A549 (cell line): ENCODE data around the gene KIFAP3. TPM values are rescaled to one million over a fixed set of nuclear protein-coding genes. Genes with fewer than 3 reads are reported as not detected.

Experiments
- ATAC-seq, 2 experiments: fragments of 200-7000 bp in 1 of 2; fragments of >200 bp in 1 of 2; cut with Nextera tagmentation in 1 of 2; cut with Tn5 transposase in 1 of 2; 3 replicates each; pipeline versions ENCODE4 v1.8.0 to v1.9.1; 2018 to 2020; ENCODE audit warnings: mild to moderate bottlenecking in 1 of 2, moderate library complexity in 1 of 2
- CTCF ChIA-PET: fragments of 300-600 bp; sonication (Branson Sonifier 250); formaldehyde crosslinking; extraction: SDS; loops from one replicate; lab custom pipeline; 2021; ENCODE audit warnings: antibody characterized with exemption, inconsistent platforms; lab: Yijun Ruan, JAX
- POLR2A ChIA-PET: fragments of 350-600 bp; formaldehyde crosslinking; extraction: SDS; loops from one replicate; lab custom pipeline; 2021; ENCODE audit warnings: antibody characterized with exemption, inconsistent platforms; lab: Yijun Ruan, JAX
- DNase-seq, 2 experiments: peaks; one replicate each; pipeline versions ENCODE4 v3.0.0 to v3.0.0-alpha.2; 2011 to 2016; ENCODE audit warnings: low read depth in 1 of 2, low spot score in 1 of 2
- FAIRE-seq: peaks from 2 replicates; lab custom pipeline; 2011; peaks lifted over from hg19 to GRCh38; lab: Jason Lieb, UNC
- H3K27ac ChIP-seq, 2 experiments: fragments of >200 bp; sonication (Bioruptor Twin); formaldehyde crosslinking; 3 replicates each; pipeline ENCODE4 v1.5.1; 2016 to 2017
- H3K4me1 ChIP-seq: fragments of >200 bp; sonication (Bioruptor Twin); formaldehyde crosslinking; 3 replicates; pipeline ENCODE4 v1.6.1; 2016
- H3K4me2 ChIP-seq: fragments of >200 bp; sonication (Bioruptor Twin); formaldehyde crosslinking; 3 replicates; pipeline ENCODE4 v1.6.1; 2016
- H3K4me3 ChIP-seq: fragments of >200 bp; sonication (Bioruptor Twin); formaldehyde crosslinking; 3 replicates; pipeline ENCODE4 v1.5.1; 2016
- H3K9me3 ChIP-seq: fragments of >200 bp; sonication (Bioruptor Twin); formaldehyde crosslinking; 3 replicates; pipeline ENCODE4 v1.6.1; 2016
- CBX8 ChIP-seq: fragments of 200-600 bp; sonication (generic); IDR thresholded peaks from 2 replicates; pipeline ENCODE4 v1.6.1; 2016
- CEBPB ChIP-seq, 2 experiments: fragments of >200 bp in 1 of 2; sonication (Bioruptor Twin) in 1 of 2; formaldehyde crosslinking in 1 of 2; IDR thresholded peaks; 2 replicates each; pipeline ENCODE4 v1.6.1; 2012 to 2016
- CHD2 ChIP-seq: fragments of 150-350 bp; IDR thresholded peaks from 2 replicates; pipeline ENCODE4 v1.6.1; 2014; ENCODE audit warnings: low read length; ENCODE audit not compliant: partially characterized antibody
- CHD4 ChIP-seq: fragments of 200-600 bp; sonication (generic); IDR thresholded peaks from 2 replicates; pipeline ENCODE4 v1.6.1; 2016; ENCODE audit warnings: antibody characterized with exemption, mild to moderate bottlenecking, borderline replicate concordance
- EHF ChIP-seq: fragments of 250-450 bp; sonication (Bioruptor Pico); IDR thresholded peaks from 2 replicates; pipeline ENCODE4 v1.5.0; 2020; ENCODE audit warnings: mild to moderate bottlenecking
- EHMT2 ChIP-seq: fragments of 200-600 bp; sonication (generic); IDR thresholded peaks from 2 replicates; pipeline ENCODE4 v1.6.1; 2016; ENCODE audit warnings: antibody characterized with exemption, low read depth, mild to moderate bottlenecking, moderate library complexity
- EP300 ChIP-seq, 2 experiments: fragments of >200 bp; sonication (Bioruptor Twin); formaldehyde crosslinking; IDR thresholded peaks; 2 replicates in 1 of 2; 3 replicates in 1 of 2; pipeline ENCODE4 v1.6.1; 2016 to 2017
- FOSL2 ChIP-seq, 2 experiments: fragments of 450-650 bp in 1 of 2; fragments of >200 bp in 1 of 2; sonication (Bioruptor Twin) in 1 of 2; formaldehyde crosslinking; IDR thresholded peaks; 2 replicates each; pipeline versions ENCODE4 v1.5.0 to v1.6.1; 2016 to 2020; ENCODE audit warnings: mild to moderate bottlenecking in 1 of 2, moderate library complexity in 1 of 2
- GATA3 ChIP-seq: IDR thresholded peaks from 2 replicates; pipeline ENCODE4 v1.6.1; 2012; ENCODE audit warnings: borderline replicate concordance
- HEYL ChIP-seq: fragments of 250-450 bp; sonication (Bioruptor Pico); IDR thresholded peaks from 2 replicates; pipeline ENCODE4 v1.8.0; 2021; ENCODE audit warnings: mild to moderate bottlenecking, moderate library complexity
- KDM1A ChIP-seq: fragments of 200-600 bp; sonication (generic); IDR thresholded peaks from 2 replicates; pipeline ENCODE4 v1.6.1; 2016; ENCODE audit warnings: low read depth, mild to moderate bottlenecking
- KDM5A ChIP-seq: fragments of 200-600 bp; sonication (generic); IDR thresholded peaks from 2 replicates; pipeline ENCODE4 v1.6.1; 2016; ENCODE audit warnings: antibody characterized with exemption, mild to moderate bottlenecking
- MYC ChIP-seq: IDR thresholded peaks from 2 replicates; pipeline ENCODE4 v1.6.1; 2012; ENCODE audit warnings: mild to moderate bottlenecking, inconsistent platforms, low read length, improper control_type of control experiment, borderline replicate concordance
- PHF8 ChIP-seq: fragments of 200-600 bp; sonication (generic); IDR thresholded peaks from 2 replicates; pipeline ENCODE4 v1.6.1; 2016; ENCODE audit warnings: low read depth, mild to moderate bottlenecking, antibody characterized with exemption, moderate library complexity, borderline replicate concordance
- POLR2AphosphoS2 ChIP-seq: conservative IDR thresholded peaks from 2 replicates; pipeline ENCODE4 v1.6.1; 2012; ENCODE audit warnings: low read length, improper control_type of control experiment, inconsistent platforms
- RAD21 ChIP-seq, 2 experiments: fragments of >200 bp in 1 of 2; sonication (Bioruptor Twin) in 1 of 2; formaldehyde crosslinking in 1 of 2; IDR thresholded peaks in 1 of 2; conservative IDR thresholded peaks in 1 of 2; 2 replicates in 1 of 2; 3 replicates in 1 of 2; pipeline ENCODE4 v1.6.1; 2012 to 2018; ENCODE audit warnings: inconsistent platforms in 1 of 2
- RARB ChIP-seq: fragments of 250-450 bp; sonication (Bioruptor Pico); IDR thresholded peaks from 2 replicates; pipeline ENCODE4 v1.8.0; 2021; ENCODE audit warnings: mild to moderate bottlenecking, moderate library complexity
- RCOR1 ChIP-seq: fragments of 150-350 bp; IDR thresholded peaks from 2 replicates; pipeline ENCODE4 v1.6.1; 2014; ENCODE audit warnings: antibody characterized with exemption, low read length, low read depth
- RFX5 ChIP-seq: fragments of 450-650 bp; IDR thresholded peaks from 2 replicates; pipeline ENCODE4 v1.7.1; 2014; ENCODE audit warnings: antibody characterized with exemption, mild to moderate bottlenecking, moderate library complexity
- SREBF2 ChIP-seq: fragments of 450-650 bp; IDR thresholded peaks from 2 replicates; pipeline ENCODE4 v1.6.1; 2014; ENCODE audit warnings: mild to moderate bottlenecking, moderate library complexity
- TFCP2L1 ChIP-seq: fragments of 250-450 bp; sonication (Bioruptor Pico); IDR thresholded peaks from 2 replicates; pipeline ENCODE4 v1.5.0; 2021; ENCODE audit warnings: mild to moderate bottlenecking
- ZSCAN20 ChIP-seq: fragments of 250-450 bp; sonication (Bioruptor Pico); IDR thresholded peaks from 2 replicates; pipeline ENCODE4 v1.8.0; 2022; ENCODE audit warnings: mild to moderate bottlenecking, moderate library complexity
- WGBS: methylation state at CpG from one replicate; pipeline ENCODE4 v1.1.6; 2017; ENCODE audit errors: missing lambda C conversion rate; 5-methylcytosine and 5-hydroxymethylcytosine counted together
- polyA plus RNA-seq, 4 experiments: library from polyadenylated mRNA; depleted of rRNA in 3 of 4; stranded (reverse); fragments of >200 nt; fragmentation: RNase III in 1 of 4; extraction: RNeasy Plus Mini Kit Qiagen cat#74134 plus additional on column Dnase treatment in 1 of 4; gene quantifications; 2 replicates in 3 of 4; 3 replicates in 1 of 4; pipeline ENCODE4 v1.2.3, GENCODE V29; 2011 to 2017
- TF ChIP-seq, protein P1 (sequence below): fragments of 150-350 bp; IDR thresholded peaks from 2 replicates; pipeline ENCODE4 v1.6.1; 2014; ENCODE audit warnings: low read depth, mild to moderate bottlenecking, low read length
- TF ChIP-seq, protein P2 (sequence below): fragments of 250-450 bp; sonication (Bioruptor Pico); IDR thresholded peaks from 2 replicates; pipeline ENCODE4 v1.5.0; 2021; ENCODE audit warnings: mild to moderate bottlenecking, moderate library complexity, borderline replicate concordance

The KIFAP3 gene
- polyA plus RNA-seq, 2 of the 4 experiments (the other 2 are of a cell fraction) = 11.7 to 19.0 TPM

DNA sequence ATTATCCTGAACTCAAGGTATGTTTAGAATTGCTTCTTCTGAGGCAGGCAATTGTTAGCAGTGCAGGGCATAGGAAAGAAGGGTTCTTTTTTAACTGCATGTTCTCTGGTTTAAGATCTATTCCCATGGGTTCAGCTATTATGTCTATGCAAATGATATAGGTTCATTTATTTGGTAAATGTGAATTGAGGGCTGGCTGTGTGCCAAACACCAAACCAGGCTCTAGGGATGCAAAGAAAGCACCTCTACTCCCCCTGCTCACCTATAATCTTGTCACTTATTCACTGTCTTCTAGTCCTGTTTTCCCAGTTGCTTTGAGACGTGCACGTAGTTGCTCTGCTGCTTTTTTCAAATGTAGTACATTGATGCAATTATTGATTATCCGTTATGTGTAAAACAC lies 691 bp upstream of the KIFAP3 start:
- Histone ChIP-seq H3K27ac (peak overlapping the region in 1 of 2 experiments; percentile 25; a peak in 1 of 6 replicates), H3K4me3 (peak overlapping the region; percentile 69), H3K9me3 (no peaks in the 10 kb centered on the region), H3K4me1 (peaks cover 11% of the 10 kb centered on the region), H3K4me2 (peak overlapping the region; percentile 77)
- FAIRE-seq (no peak), ATAC-seq (no peak), DNase-seq (no peak)
- POLR2A ChIA-PET = interaction anchor here (1.4 kb wide), 1 partner anchor 457 kb away, joined by 4 read pairs; the partner anchor contains the start of gene GORAB
- CTCF ChIA-PET = interaction anchor here (0.9 to 1.3 kb wide), 9 partner anchors 9 to 570 kb away, joined by 3 to 9 read pairs (median 3); no protein-coding TSS in a partner anchor
- WGBS = 48% methylated on average over 3 of the region's 3 CpGs
- TF ChIP-seq EHMT2 = no peak
- TF ChIP-seq CEBPB (IDR thresholded peaks at IDR 0.05) = no peak
- TF ChIP-seq KDM5A = no peak
- TF ChIP-seq RCOR1 = no peak
- no peak for TF ChIP-seq RFX5
- no peak for TF ChIP-seq GATA3
- no peak for TF ChIP-seq HEYL (CRISPR knock-in tag)
- TF ChIP-seq, protein P1, sequence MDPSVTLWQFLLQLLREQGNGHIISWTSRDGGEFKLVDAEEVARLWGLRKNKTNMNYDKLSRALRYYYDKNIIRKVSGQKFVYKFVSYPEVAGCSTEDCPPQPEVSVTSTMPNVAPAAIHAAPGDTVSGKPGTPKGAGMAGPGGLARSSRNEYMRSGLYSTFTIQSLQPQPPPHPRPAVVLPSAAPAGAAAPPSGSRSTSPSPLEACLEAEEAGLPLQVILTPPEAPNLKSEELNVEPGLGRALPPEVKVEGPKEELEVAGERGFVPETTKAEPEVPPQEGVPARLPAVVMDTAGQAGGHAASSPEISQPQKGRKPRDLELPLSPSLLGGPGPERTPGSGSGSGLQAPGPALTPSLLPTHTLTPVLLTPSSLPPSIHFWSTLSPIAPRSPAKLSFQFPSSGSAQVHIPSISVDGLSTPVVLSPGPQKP = no peak
- no peak for TF ChIP-seq POLR2AphosphoS2
- no peak for TF ChIP-seq RAD21 (conservative IDR thresholded peaks at IDR 0.05 in 1 of 2, IDR thresholded peaks at IDR 0.05 in 1 of 2)
- no peak for TF ChIP-seq EP300 (IDR thresholded peaks at IDR 0.05)
- TF ChIP-seq CBX8 = no peak
- TF ChIP-seq TFCP2L1 (CRISPR knock-in tag) = no peak
- no peak for TF ChIP-seq CHD2
- TF ChIP-seq RARB (CRISPR knock-in tag) = no peak
- TF ChIP-seq KDM1A = no peak
- TF ChIP-seq SREBF2 = no peak
- TF ChIP-seq, protein P2, sequence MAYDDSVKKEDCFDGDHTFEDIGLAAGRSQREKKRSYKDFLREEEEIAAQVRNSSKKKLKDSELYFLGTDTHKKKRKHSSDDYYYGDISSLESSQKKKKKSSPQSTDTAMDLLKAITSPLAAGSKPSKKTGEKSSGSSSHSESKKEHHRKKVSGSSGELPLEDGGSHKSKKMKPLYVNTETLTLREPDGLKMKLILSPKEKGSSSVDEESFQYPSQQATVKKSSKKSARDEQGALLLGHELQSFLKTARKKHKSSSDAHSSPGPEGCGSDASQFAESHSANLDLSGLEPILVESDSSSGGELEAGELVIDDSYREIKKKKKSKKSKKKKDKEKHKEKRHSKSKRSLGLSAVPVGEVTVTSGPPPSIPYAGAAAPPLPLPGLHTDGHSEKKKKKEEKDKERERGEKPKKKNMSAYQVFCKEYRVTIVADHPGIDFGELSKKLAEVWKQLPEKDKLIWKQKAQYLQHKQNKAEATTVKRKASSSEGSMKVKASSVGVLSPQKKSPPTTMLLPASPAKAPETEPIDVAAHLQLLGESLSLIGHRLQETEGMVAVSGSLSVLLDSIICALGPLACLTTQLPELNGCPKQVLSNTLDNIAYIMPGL (CRISPR knock-in tag) = no peak
- TF ChIP-seq ZSCAN20 (CRISPR knock-in tag) = no peak
- no peak for TF ChIP-seq MYC

DNA sequence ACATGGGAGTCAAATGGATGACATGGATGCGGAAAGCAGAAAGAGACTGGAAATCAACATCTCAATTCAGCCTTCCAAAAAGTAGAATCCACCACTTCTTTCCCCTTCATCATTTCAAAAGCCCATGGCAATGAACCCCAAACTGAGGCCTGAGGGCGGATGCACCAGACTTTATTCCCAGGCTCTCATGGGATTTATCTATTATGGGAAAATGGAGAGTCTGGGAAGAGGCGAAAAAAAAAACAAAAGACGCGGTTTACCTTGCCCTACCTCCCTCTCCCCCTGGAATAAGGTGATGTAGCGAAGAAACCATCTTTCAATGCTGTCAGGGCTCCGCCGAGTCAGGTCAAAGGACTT lies 624 bp downstream of the KIFAP3 start:
- peak overlapping the region; percentile 72 to 85 for H3K27ac ChIP-seq
- CTCF ChIA-PET = interaction anchor here (0.9 to 1.3 kb wide), 7 partner anchors 25 to 571 kb away, joined by 3 to 9 read pairs (median 3); partner anchors contain the start of gene SCYL3
- DNase-seq = no peak
- no peak for TF ChIP-seq POLR2AphosphoS2
- no peak for TF ChIP-seq FOSL2 (IDR thresholded peaks at IDR 0.05)
- no peak for TF ChIP-seq FOSL2 (CRISPR knock-in tag; IDR thresholded peaks at IDR 0.05)
- no peak for TF ChIP-seq CEBPB (IDR thresholded peaks at IDR 0.05)
- TF ChIP-seq EHF (CRISPR knock-in tag) = no peak
- no peak for TF ChIP-seq PHF8
- TF ChIP-seq CHD4 = no peak
- no peak for FAIRE-seq
- H3K4me1 ChIP-seq = peaks cover 11% of the 10 kb centered on the region
- no peaks in the 10 kb centered on the region for H3K9me3 ChIP-seq
- peak overlapping the region; percentile 80 for H3K4me2 ChIP-seq
- ATAC-seq = peak in 1 of 2 experiments; percentile 30; a peak in 3 of 6 replicates
- POLR2A ChIA-PET = interaction anchor here (1.0 to 1.4 kb wide), 2 partner anchors 180 to 458 kb away, joined by 4 to 7 read pairs; partner anchors contain the start of genes GORAB and SCYL3
- peak overlapping the region; percentile 69 for H3K4me3 ChIP-seq
- 24% methylated on average over 8 of the region's 8 CpGs for WGBS
